NCI-H446 treated with DMSO at 0.1 percent for 48 hours (cell line): Measurements from ENCODE around the gene C18orf63.
"Not testable (repeated sequence)": the region's sequence is repeated elsewhere in the genome, so short reads cannot be mapped to it uniquely, and the experiment has no call there.

Experiments
- DNase-seq: peaks from one replicate; lab custom pipeline; 2025; lab: John Stamatoyannopoulos, UW

Gene C18orf63

DNA sequence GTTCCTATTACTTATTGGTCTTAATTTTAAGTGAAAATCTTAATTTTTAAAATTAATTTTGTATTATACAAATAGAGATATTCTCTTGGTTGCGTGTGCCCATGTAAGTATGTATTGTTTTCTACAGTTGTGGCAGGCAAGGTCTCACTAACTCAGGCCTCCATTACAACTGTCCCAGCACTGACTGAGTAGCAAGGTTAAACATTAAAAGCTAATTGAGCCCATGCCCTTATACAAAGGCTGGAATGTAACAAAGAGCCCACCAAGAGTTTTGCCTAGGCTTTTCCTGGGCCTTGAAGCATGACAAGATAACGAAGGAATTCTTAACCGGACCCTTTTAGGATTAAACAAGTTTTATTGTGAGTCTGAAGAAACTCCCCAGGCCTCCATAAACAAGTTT is 11.2 kb downstream of the C18orf63 start:
- not testable (repeated sequence) for DNase-seq

DNA sequence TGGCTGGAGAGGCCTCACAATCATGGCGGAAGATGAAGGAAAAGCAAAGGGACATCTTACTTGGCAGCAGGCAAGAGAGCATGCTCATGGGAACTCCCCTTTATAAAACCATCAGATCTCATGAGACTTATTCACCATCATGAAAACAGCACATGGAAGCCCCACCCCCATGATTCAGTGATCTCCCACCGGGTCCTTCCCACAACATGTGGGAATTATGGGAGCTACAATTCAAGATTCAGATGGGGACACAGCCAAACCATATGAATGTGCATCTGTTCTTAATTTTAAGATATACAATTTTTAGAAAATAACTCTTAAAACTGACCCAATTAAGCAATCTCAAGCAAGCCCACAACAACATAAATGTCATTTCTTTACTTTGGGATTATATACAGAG is 12.6 kb downstream of the C18orf63 start:
- DNase-seq, result no peak

DNA sequence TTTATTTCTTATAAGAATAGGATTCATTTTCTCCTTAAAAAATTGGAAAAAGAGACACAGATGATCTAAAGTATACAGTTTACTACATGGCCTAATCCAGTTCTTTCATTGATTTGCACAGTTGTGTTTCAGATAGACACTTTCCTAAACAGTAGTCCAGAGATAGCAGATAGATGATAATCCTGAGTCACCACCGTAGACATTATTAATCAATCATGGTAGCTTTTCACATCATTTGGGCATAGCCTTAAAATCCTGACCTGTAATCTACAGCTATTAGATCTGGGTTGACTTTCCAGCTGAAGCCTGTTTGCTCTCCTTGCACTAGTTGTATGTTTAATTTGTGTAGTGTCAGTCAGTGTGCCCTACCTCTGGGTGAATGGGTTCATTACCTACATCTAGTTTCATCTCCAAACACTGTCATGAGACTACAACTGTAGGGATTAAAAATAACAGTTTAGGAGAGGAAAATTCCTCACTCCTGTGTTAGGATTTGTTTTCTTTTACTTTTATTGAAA is 14.1 kb downstream of the C18orf63 start:
- DNase-seq, result no peak

DNA sequence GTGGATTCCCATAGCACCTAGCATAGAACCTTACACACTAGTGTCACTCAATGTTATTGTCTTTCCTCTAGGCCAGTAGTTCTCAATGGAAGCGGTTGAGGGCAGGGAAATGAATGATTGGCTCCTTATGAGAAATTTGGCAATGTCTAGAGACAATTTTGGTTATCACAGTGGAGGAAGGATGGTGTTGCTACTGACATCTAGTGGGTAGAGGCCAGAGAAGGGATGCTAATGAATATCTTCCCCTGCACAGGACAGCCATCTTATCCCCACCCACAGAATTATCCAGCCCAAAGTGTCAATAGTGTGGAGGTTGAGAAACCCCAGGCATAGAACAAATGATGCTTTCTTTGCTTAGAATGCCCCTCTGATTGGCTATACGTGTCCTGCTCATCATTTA is 15.8 kb downstream of the C18orf63 start:
- no peak for DNase-seq

DNA sequence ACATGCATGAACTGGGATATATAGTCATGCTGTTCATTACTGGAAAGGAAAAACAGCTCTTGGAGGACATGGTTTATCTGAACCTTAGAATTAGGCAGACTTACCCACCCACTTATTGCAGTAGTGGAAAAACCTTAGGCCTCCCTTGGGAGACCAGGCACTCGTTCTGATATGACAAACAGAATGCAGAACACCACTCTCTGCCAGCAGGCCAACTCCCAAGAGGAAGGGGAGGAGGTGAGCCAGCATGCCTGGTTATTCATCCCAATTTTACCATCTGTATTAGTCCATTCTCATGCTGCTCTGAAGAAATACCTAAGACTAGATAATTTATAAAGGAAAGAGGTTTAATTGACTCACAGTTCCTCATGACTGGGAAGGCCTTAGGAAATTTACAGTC is 17.5 kb downstream of the C18orf63 start:
- DNase-seq, result no peak

DNA sequence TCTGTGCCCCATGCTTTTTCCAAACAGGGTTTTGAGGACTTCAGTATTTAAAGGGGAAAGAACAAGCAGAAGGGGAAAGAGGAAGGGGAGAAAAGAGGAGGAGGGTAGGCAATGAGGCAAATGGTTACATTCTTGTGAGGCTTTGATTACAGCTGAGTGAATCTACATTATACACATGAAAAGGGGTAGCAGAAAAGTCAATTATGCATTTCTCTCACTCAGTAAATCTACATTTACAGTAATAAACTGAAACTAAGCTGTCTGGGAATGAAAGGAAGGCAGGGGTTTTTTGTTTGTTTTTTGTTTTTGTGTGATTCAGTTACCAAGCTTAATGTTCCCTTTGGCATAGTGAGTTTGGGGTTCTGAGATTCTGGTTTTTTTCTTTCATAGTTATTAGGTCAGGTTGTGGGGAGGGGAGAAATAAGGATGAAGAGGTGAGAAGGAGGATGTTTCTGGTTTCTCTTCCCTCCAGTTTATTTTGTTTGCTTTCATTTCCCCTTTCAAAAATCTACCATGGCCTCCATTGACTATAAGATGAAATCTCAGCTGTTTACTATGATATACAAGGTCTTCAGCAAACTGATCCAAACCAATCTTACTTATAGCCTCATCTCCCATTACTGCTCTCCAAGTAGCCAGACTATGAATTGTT is 18.7 kb downstream of the C18orf63 start:
- no peak for DNase-seq

DNA sequence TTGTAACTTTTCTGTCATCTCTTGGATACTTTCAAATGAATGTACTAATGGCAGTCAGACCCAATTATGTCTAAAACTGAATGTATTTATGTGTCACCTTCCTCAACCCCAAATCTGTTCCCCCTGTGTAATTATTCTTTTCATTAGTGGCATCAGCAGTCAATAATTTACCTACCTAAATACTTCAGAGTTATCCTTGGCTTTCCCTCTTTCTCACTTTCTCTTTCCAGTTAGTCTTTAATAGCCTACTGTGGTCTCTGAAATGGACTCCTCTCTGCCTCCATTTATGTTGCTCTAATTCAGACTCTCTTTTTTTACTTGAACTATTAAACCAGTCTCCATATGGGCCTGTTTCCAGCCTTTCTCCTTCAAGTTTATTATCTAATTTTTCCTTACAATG is 21.0 kb downstream of the C18orf63 start:
- no peak for DNase-seq

DNA sequence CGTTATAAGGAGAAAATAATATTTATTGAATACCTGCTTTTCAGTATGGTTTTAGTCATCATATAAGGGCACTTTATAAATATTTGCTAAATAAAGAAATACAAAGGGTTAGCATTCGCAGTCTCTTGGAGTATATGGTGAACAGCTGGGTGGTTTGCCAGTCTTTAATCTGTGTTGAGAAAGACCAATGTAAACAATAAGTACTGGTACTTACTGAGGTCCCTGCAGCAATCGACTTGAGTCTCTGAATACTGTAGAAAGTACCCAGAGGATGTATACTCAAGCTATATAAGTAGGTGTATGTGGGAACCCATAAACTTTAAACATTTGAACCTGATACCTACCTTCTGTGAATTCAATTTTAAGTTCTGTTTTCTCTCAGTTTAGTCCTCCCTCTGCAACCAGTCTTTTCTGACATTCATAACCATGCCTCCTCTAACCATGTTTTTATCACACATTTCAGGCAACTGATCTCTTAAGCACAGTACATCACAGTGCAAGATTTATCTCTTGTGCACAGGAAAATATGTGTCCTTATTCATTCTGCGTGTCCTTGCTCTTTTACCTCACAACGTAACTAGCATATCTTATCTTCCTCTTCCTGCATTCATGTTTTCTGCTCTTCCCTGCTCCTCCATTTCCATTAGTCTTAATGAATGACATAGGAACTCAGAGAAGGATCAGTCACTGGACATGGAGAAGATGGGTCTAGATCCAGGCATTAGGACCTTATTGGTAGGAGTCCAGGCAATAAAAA is 21.7 kb downstream of the C18orf63 start:
- no peak for DNase-seq

DNA sequence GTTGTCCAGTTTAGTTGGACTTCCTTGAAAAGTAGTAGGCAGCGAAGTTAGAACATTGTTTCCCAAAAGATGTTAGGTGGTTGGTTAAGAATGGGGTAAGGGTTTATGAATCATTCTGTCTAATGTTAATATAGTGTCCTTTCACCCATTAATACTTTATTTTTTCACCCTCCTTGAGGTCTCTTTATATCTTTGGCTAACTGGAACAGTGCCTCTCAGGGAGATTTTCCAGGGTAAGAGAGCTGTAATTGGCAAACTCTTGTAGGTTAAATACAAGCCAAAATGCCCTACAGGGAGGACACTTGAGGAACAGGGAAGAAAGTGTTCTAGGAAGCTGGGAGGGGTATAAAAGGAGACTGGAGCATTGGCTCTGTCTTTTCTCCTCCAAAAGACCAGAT is 22.3 kb downstream of the C18orf63 start:
- DNase-seq, result no peak

DNA sequence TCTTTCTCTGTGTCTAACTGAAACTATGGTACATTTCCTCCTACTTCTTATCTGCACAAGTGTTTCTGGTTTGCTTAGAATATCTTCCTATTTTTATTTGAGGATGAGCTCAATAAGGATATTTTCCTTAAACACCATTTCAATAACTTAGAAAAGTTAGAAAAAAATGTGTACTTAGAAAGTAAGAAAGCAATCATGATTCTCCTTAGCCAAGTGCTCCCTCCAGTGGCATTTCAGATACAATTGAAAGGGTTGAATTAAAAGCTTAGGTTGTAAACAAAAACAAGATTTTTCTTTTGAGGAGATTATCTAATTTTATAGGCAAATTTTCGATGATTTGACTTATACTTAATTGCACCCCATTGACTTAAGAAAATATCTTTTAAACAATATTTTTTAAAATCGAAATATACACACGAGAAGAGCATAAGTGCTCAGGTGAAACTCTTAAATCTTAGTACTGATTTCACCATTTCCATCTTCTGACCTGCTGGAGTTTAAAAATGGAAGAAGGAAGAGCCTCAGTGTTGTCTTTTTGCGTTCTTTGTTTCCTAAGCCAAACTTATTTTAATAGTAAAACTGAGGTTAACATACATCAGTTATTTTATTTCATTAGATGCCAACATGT is 26.9 kb downstream of the C18orf63 start:
- peak; percentile 19 for DNase-seq

DNA sequence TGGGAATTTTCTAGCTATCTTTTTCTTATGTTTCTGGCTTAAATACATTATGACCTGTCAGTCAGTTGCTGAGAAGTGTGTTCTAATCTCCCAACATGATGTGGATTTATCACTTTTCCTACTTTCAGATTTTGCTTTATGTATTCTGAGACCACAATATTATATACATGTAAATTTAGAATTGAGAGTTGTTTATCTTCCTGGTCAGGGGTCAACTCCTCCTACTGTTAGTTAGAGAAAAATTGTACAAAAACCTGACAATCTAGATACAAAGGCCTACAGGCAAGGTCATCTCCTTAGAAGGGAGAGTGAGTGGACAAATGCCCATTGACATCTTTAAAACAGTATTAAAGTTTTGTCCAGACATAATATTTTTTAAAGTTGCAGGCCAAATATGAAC is 30.6 kb downstream of the C18orf63 start:
- no peak for DNase-seq

DNA sequence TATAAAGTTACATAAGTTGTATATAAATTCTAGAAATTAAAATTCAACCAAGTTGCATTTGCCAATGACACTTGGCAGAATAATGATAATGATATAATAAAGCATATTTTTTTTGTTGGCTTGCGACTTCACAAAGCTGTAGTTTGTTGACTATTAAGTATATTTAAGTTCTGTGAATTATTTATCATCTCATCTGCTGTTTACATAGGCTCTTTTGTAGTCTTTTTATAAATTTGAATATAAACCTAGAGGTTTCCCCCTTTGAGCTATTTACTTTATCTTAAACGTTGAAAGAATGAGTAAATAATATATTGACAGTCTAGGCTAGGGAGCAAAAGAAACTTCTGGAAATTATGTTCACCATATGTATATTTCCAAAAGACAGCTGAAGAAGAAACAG is 32.9 kb downstream of the C18orf63 start:
- DNase-seq, result no peak

DNA sequence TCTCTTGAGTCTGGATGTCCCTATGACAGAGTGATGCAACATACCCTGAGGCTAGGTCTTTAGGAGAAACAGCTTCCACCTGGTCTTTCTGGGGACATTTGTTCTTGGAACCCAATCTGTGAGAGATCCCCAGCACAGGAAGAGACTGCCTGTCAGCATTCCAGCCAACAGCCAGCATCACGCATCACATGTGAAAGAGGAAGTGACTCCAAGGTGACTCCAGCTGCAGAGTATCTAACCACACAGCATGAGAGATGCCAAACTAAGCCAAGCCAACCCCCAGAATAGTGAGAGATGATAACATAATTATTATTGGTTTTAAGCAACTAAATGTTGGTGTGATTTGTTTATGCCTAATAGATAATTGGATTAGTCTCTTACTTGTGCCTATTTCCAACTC is 35.7 kb downstream of the C18orf63 start:
- no peak for DNase-seq

DNA sequence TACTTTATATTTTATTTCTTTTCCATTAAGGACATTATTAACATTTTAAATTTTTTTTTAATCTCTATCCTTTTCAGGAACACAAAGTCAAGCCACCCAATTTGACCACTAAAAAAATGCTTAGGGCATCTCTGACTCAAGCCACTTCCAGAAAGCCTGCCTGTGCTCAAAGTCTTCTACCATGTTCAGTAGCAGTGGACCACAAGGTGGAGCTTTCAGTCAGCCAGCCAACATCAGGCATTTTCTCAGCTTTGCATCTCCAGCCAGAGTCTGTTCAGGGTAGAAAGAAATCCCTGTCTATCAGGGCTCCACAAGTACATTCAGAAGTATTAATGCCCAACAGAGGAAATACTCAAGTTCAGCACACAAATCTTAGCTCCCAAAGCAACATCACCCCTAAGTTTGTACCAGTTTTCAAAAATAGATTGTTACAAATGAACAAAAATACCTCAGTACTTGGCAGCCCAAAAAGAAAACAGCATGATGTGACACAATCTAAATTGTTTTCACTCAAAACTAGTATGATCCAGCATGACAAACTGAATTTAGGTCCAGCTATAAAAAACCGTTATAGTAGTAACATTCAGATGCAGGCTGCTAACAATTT is 37.6 kb downstream of the C18orf63 start:
- DNase-seq, result peak; percentile 3

DNA sequence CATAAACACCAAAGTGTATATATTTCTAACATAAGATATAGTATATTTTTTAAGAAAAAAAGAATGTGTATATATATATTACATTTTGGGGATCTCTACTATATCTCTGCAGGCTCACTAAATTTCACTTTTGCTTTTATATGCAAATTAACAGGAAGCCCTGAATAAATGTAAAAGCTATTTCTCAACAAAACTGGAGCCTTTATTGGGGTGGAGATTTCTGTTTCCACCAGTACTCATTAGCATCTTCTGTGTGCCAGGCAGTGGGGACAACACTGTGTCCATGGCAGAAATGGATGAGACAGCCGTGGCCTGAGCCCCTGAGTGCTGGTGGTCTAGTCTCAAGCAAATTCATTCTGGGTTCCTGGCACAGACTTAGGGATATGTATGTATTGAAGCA is 41.3 kb downstream of the C18orf63 start:
- DNase-seq, result no peak

DNA sequence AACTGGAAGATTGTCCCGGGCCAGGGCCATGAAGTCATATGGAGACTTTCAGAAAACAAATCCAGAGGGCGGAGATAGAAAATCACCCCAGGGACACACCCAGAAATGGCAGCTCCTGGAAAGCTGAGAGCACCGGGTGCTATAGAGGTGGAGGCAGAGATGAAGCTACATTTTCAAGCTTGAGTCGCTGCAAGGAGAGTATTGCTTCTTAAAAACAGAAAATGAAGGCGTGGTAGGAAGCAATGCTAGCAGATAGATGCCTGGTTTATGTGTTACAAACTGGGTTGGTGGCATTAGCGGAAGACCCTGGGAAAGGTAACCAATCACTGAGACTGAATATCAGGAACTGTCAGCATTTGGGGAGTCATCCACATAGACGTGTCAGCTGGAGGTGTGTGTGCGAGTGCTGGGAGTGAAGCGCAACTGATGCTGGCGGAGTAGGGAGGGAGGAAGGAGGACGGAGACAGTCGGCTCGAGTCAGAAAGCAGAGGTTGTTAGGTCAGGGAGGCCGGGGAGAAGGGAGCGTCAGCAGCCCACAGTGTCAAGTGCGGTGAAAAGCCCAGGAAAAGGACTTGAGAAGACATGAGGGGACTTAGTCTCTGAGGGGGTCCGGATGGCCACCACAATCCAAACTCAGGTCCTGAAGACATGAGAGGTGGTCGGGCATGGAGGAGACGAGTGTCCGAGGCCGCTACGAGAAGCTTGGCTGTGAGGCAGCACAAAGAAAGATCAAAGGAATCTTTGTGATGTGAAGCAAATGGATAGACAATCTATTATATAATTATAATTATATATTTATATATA is 45.4 kb downstream of the C18orf63 start:
- DNase-seq, result no peak

DNA sequence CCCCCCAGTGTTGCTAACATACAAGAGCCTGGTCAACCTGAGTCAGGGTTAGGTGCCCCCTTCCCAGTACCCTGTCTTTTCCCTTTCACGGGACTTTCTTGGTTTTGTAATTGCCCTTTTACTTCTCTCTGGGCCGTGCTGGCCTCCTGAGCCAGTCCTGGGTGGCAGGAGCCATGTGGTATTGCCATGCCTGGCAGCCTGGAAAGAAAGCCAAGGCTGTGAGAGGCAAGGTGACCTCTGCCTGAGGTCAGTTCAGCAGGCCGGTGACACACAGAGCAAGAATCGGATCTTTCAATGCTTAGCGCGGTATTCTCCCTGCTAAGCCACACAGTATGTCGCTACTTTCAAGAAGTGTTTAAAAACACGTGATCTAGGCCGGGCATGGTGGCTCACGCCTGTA is 52.3 kb downstream of the C18orf63 start:
- no peak for DNase-seq

DNA sequence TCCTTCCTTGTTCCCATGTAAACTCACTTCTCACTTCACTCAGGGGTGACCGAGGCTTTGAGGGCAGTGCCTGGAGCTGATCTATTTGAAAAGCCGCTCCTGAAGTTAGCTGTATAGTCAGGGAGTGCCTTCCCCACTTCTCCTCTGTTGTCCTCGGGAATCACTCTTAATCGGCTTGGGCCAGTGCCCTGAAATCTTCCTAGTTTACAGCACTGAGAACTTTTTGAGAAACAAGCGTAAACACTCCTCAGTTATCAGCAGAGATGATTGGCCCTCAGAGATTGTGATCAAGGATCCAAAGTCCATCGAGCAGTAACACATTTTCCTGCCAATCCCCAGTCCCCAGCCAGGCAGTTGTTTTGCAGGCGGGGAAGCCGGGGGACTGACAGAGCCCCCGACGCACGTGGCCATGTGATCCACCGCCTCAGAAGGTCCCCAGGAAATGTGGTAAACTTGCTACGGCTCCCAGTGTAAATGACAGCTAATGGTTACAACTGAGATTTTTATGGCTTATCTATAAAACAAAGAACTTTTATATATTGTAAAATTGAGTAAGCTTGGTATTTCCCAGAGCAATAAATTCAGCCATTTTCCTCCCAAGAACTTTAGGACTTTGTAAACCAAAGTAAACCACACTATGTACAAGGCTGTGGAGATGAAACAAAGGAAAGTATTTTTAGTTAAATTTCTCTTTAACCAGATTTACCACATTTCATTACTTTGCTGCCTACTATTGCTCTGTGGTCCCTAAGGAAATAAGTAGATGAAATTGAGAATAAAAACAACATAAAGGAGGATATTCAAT is 53.5 kb downstream of the C18orf63 start:
- DNase-seq, result no peak

DNA sequence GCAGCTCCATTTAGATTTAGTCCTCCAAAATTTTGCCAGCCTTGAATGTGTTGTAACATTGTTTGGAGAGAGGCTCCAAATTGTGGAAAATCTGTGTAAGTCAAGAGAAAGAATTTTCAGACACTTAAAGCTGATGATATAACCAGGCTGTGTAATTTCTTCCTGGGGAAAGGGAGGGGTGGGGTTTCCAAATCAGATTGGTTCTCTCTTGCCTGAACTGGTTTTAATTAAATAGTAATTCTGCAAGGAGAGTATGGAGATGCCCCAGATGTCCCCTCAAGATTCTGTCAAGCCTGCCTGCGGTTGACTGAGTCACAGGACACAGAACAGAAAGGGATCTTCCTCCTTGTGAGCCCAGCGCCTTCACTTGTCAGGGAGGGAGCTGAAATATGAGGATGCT is 54.5 kb downstream of the C18orf63 start:
- DNase-seq, result no peak

DNA sequence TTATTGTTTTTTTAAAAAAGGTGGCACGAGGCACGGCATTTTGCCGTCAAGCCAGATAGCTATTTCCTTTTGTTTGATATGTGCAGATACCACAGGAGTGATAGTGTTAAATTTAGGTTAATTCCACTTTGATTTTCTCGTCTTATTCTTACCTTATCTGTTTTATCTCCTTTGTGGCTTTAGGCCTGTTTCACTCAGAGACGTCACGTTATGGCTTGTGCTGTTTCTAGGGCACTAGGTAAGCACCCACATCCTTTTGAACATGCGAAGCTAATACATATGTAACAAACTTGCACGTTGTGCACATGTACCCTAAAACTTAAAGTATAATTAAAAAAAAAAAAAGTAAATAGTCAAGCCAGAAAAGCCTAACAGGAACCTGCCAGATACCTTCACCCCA is 57.8 kb downstream of the C18orf63 start:
- DNase-seq, result no peak

DNA sequence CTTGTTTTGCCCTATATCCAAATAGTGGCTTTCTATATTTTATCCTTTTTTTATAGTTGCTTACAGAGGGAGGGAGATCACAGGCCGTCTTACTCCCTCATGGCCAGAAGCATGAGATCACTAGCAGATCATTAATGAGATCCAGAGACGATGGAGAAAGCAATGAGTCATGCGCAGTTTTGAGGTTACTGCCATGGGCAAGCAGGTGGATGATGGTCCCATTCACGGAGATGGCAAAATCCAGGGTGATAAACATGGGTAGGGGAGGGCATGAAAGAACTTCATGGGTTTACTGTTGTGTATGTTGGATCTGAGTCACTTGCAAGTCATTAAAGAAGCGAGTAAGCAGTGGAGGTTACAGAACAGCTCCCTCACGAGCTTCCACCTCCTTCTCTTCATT is 60.4 kb downstream of the C18orf63 start:
- DNase-seq, result no peak
